ENCODE data around the gene PRF1.
"Not testable (repeated sequence)": the region's sequence is repeated elsewhere in the genome, so short reads cannot be mapped to it uniquely, and the experiment has no call there.

The PRF1 gene

DNA sequence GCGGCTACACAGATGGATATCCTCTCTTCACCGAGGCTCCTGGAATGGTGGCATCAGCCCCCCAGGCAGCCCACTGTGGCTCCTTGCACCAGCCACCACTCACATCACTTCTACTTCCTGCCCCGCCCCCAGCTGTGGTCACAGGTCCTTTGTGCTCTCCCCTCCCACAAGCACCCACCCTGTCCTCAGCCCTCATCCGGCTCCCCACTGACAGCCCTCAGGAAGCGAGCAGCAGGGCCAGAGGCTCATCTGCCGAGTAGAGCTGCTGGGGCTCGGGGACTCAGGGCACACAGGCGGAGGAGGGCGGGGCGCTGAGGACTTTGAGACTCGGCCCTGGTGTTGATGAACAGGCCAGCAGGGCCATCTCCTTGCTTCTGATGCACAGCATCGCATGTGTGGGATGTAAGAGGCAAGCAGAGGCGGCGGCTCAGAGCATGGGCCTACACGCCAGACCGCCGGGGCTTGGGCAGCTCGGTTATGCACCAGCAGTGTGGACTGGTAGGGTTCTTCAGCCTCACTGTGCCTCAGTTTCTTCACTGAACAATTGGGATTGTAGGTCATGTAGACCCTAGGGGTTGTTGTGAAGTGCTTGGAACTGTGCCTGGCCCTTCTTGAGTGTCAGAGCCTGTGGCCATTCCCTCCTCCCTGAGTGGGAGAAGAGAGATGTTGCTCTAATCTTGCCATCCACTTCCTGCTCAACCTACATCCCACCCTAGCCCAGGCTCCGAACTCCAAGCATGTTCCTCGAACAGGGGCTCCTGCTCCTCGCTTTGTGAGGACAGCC lies at the start of gene PRF1:
TSS of gene PRF1 (minus strand) at position 77 of the 784 bp plus-strand sequence. CDS start 1,839 bp downstream, outside the sequence.
- DNase-seq = no peak

DNA sequence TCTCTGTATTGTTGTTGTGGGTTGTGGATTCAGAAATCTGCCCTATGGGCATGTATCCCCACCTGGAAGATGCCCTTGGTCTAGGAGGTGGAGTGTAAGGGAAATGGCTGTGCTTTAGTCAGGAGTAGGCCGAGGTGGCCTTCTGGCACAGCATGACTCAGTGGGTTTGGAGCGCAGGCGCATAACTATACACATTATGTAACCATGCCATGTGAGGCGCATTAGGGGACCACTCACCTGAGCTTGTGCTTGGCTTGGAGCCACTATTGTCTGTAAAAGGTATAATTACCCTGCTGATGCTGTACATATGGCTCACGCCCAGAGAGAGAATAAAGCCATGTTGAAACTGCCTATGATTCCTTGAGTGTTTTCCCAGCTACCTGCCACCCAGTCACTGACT lies 49.1 kb upstream of the PRF1 start:
- no peak for DNase-seq

DNA sequence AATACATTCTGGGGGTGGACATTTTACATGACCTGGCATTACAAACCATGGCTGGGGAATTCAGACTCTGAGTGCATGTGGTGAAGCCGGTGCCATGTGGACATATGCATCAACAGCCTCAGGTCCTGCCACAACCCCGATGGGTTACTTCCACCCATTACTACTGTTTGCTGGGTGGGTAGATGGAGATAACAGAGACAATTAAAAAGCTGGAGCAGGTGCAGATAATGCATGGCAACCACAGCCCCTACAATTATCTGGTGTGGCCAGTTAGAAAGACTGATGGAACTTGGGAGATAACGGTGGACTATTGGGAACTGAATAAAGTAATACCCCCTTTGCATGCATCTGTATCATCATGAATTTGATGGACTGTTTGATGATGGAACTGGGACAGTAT lies 48.2 kb upstream of the PRF1 start:
- DNase-seq = no peak

DNA sequence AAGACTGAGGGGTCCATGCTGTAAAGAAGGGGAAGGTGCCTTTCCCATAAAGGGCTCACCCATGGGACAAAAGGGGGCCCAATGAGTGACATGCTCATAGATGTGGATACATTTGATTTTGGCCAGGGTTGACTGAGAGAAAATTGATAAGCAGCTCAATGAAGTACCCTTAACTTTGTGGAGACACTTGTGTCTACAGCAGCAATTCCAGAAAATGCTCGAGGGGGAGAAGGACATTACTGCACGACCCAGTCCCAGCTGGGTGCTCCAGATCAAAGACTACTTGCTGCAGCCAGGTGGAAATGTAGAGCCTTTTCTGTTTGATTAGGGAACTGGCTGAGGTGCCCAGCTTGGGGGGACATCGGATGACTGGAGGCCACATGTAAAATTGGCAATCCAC lies 47.6 kb upstream of the PRF1 start:
- DNase-seq = no peak

DNA sequence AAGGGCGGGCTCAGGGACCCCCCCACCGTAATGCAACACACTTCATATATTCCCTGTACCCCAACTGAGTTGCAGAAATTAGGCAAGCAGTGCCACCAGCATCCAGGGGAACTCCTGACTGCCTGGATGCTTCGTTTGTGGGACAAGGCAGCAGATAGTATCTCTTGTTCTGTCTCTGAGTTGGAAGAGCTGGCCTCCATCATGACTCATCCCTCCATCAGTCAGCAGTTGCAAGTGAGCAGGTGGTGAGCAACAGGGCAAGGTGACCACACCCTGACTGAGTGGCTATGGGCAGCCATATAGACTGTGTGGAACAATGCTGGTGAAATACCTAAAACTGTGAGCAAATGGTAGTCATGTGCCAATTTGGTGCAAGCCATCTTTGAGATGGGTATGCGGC lies 47.0 kb upstream of the PRF1 start:
- peak; percentile 15 for DNase-seq

DNA sequence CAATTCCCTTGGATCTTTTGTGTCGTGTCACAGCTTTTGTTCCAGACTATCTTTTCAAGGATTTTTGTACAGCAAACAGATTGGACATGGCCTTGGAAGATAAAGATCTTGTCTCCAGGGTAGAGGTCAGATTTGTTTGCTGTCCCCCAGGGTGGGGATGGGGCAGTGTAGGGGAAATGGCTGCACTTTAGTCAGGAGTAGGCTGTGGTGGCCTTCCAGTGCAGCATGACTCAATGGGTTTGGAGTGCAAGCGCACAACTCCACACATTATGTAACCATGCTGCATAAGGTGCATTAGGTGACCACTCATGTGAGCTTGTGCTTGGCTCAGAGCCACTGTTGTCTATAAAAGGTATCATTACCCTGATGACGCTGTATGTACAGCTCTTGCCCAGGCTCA lies 45.9 kb upstream of the PRF1 start:
- no peak for DNase-seq

DNA sequence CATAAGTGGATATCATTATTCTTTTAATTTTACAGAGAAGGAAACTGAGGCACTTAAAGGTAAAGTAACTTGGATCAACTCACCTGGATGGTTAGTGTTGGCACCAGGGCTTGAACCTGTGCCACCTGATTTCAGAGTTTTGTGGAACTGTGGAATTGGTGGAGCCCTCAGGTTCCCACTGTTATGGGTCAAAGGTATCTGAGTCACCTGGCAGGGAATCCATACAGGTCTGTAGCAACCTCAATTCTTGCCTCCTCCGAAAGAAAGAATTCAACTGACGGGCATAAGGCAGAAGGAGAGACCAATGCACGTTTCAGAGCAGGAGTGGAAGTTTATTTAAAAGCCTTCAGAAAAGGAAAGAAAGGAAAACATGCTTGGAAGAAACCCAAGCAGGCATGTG lies 44.5 kb upstream of the PRF1 start:
- no peak for DNase-seq

DNA sequence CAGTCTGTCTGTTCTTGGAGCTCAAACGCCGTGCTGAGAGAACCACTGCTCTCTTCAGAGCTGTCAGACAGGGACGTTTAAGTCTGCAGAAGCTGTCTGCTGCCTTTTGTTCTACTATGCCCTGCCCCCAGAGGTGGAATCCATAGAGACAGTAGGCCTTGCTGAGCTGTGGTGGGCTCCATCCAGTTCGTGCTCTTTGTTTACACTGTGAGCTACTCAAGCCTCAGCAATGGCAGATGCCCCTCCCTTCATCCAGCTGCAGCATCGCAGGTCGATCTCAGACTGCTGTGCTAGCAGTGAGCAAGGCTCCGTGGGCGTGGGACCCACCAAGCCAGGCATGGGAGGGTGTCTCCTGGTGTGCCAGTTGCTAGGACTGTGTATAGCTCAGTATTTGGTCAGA lies 42.4 kb upstream of the PRF1 start:
- not testable (repeated sequence) for DNase-seq

DNA sequence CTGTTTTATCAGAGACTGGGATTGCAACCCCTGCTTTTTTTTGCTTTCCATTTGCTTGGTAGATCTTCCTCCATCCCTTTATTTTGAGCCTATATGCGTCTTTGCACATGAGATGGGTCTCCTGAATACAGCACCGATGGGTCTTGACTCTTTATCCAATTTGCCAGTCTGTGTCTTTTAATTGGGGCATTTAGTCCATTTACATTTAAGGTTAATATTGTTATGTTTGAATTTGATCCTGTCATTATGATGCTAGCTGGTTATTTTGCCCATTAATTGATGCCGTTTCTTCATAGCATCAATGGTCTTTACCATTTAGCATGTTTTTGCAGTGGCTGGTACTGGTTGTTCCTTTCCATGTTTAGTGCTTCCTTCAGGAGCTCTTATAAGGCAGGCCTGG lies 40.7 kb upstream of the PRF1 start:
- not testable (repeated sequence) for DNase-seq

DNA sequence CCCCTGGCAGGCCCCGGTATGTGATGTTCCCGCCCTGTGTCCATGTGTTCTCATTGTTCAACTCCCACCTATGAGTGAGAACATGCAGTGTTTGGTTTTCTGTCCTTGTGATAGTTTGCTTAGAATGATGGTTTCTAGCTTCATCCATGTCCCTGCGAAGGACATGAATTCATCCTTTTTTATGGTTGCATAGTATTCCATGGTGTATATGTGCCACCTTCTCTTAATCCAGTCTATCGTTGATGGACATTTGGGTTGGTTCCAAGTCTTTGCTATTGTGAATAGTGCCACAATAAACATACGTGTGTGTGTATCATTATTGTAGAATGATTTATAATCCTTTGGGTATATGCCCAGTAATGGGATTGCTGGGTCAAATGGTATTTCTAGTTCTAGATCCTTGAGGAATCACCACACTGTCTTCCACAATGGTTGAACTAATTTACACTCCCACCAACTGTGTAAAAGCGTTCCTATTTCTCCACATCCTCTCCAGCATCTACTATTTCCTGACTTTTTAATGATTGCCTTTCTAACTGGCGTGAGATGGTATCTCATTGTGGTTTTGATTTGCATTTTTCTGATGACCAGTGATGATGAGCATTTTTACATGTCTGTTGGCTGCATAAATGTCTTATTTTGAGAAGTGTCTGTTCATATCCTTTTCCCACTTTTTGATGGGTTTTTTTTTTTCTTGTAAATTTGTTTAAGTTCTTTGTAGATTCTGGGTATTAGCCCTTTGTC lies 37.3 kb upstream of the PRF1 start:
- DNase-seq = not testable (repeated sequence)

DNA sequence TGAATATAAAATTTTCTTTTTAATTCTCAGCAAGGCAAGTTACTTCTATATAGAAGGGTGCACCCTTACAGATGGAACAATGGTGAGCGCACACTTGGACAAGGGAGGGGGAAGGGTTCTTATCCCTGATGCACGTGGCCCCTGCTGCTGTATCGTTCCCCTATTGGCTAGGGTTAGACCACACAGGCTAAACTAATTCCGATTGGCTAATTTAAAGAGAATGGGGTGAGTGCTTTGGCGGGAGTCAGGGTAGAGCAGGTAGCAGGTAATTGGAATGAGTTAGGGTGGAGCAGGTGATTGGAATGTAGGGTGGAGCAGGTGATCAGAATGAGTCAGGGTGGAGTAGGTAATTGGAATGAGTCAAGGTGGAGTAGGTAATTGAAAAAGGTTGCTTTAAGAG lies 32.0 kb upstream of the PRF1 start:
- not testable (repeated sequence) for DNase-seq

DNA sequence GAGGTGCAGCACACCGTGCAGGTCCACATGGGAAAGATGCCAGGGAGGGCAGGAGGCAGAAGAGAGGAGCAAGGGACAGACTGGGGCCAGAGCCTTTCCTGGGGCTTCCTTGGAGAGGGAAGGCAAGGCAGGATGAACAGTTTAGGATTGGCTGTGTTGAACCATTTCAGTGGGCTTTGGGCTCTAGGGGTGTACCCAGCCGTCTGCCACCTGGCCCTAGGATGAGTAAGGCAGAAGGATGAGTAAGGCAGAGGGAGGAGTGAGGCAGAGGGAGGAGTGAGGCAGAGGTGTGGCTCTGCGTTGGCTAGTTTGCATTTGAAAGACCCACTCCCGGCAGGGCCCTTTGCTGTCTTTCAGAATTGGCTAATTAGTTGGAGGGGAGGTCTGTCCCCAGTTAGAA lies 31.5 kb upstream of the PRF1 start:
- DNase-seq = no peak

DNA sequence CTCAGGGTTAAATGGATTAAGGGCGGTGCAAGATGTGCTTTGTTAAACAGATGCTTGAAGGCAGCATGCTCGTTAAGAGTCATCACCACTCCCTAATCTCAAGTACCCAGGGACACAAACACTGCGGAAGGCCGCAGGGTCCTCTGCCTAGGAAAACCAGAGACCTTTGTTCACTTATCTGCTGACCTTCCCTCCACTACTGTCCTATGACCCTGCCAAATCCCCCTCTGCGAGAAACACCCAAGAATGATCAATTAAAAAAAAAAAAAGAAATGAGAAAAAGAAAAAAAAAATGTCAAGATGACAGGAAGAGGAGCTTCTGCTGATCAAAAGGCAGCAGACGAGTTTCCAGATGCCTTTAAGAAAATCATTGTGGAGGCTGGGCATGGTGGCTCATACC lies 29.2 kb upstream of the PRF1 start:
- DNase-seq = not testable (repeated sequence)

DNA sequence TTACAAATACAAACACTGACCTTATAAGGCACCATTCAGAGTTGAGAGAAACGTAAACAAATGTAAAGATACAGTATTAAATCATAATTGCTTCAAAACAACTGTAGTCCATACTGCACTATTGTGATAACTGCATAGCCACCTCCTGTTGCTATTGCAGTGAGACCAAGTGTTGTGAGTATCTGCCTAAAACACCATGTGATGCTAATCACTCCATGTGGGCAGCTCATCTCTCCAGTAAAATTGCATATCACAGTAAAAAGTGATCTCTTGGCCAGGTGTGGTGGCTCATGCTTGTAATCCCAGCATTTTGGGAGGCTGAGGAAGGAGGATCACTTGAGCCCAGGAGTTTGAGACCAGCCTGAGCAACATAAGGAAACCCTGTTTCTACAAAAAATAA lies 26.8 kb upstream of the PRF1 start:
- no peak for DNase-seq

DNA sequence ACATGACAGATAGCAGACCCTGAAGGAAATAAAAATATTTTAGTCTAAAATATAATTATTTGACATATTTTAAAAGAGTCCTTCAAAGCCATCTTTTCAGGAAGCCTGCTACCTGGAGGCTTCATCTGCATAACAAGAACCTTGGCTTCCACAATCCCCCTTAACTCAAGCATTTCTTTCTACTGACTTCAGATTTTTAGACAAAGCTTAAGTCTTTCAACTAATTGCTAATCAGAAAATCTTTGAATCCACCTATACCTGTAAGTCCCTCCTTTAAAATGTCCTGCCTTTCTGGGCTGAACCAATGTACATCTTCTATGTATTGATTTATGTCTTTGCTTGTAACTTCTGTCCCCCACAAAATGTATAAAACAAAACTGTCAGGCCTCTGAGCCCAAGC lies 23.5 kb upstream of the PRF1 start:
- no peak for DNase-seq

DNA sequence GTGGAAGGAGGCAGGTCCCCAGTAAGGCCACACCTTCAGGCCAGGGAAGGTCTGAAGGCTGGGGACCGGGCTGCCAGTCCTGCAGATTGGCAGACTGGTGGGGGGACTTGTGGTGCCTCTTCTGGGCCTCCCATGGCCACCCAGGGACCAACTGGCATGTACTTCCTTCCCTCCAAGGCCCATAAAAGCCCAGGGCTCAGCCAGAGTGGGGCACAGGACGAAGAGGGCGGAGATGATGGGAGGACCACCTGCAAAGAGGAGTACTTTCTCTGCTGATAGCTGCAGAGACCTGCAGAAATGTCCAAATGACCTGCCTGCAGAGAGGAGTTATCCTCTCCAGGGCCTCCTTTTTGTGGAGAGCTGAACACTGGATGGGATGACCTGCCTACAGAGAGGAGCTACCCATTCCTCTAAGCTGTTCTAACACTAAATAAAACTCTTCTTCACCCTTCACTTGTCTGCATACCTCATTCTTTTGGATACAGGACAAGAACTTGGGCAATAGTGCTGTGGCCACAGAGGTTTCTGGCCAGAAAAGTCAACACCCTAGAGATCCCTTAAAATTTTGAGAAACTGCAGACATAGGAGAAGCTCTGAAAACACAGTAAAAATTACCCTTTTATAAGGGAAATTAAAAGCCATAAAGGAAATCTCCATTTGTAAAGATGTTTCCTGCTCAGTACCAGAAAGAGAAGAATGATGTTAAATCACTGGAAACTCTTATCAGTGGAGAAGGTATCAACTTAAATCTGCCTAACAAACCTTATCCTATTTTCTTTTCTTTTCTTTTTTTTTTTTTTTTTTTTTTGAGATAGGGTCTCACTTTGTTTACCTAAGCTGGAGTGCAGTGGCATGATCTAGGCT lies 20.7 kb upstream of the PRF1 start:
- DNase-seq = no peak

DNA sequence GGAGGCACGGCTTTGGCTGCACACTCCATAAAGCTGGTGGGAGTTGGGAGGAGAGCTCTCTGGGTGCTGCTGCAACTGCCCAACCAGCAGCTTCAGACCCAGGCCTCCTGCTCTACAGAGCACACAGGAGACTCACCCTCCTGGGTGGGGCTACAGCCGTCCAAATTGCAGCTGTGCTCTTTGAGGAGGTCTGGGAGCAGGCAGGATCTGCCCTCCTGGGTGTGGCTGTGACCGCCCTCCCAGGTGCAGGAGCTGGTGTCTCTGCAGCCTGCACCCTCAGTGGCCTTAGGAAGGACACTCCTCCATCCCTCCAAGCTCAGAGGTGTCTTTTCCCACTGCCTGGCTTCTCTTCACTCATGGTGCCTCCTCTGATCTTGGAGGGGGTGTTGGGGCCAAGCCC lies 20.0 kb upstream of the PRF1 start:
- DNase-seq = no peak

DNA sequence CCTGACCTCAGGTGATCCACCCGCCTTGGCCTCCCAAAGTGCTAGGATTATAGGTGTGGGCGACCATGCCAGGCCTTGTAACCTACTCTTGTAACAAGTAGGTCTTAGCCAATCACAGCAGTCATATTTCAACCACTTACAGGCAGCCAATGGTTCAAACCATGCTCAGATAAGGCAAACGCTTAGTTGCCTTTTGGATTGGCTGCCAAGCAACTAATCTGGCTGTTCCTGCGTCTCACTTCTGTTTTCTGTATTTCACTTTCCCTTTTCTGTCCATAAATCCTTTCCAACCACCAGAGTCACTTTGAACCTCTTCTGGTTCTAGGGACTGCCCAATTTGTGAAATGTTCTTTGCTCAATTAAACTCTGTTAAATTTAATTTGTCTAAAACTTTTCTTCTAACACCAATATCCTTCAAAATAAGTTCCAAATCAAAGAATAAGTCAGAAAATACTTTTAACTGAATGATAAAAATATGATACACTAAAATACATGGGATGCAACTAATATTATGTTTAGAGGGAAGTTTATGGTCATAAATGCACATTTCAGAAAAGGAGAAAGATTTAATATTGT lies 19.1 kb upstream of the PRF1 start:
- DNase-seq = peak; percentile 71

DNA sequence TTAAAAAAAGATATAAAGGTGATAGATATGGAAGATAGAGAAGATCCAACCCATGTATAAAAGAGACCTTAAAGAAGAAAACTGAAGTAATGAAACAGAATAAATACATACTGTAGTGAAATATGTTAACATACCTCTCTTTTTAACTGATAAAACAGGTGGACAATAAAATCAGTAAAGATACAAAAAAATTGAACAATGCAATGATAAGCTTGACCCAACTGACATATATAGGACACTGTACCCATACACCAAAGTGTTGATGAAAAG lies 17.4 kb upstream of the PRF1 start:
- DNase-seq = no peak

DNA sequence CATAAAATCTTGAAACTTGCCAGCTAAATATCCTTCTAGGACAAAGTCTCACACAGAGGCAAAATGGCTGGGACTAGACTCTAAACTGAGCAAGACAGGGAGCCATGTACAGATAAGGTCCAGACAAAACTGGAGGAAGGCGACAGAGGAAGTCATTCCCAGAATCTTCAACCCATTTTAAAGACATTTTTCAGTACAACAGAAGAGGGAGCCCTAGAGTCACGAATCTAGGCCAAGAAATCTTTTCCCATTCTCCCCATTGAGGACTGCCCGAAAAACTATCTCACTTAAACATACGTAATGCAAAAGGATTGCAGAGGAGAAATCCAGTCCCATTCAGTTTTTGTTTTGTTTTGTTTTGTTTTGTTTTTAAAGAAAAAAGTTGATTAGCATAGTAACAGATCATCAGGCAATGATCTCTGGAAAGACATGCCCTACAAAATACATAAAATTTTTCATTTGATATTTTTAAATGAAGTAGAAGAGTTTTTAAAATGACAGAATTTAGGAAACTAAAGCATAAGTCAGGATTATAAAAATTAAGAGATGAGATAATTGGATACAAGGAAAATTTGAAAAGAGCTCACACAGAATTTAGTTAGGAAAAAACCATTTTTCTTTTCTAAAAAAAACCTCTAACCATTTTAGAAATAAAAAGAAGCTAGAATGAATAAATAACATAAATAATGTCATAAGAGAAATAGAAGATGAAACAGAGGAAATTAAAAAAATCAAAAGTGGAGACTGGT lies 16.9 kb upstream of the PRF1 start:
- DNase-seq = peak; percentile 43

DNA sequence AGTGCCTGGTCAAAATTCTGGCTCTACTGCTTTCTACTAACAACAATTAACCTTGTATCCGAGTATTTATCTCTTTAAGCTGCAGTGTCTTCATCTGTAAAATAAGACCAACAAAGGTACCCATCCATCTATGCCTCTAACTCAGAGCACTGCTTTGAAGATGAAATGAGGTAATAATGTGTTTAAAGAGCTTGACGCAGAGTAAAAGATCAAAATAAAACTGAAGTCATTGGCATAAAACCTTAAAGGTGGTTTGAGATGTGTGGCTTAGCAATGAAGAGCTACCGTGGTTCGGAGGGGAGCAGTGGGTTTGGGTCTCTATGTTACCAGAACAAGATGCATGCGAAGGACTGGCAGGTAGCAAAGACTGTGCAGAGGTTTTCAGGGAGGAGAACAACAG lies 16.1 kb upstream of the PRF1 start:
- no peak for DNase-seq

DNA sequence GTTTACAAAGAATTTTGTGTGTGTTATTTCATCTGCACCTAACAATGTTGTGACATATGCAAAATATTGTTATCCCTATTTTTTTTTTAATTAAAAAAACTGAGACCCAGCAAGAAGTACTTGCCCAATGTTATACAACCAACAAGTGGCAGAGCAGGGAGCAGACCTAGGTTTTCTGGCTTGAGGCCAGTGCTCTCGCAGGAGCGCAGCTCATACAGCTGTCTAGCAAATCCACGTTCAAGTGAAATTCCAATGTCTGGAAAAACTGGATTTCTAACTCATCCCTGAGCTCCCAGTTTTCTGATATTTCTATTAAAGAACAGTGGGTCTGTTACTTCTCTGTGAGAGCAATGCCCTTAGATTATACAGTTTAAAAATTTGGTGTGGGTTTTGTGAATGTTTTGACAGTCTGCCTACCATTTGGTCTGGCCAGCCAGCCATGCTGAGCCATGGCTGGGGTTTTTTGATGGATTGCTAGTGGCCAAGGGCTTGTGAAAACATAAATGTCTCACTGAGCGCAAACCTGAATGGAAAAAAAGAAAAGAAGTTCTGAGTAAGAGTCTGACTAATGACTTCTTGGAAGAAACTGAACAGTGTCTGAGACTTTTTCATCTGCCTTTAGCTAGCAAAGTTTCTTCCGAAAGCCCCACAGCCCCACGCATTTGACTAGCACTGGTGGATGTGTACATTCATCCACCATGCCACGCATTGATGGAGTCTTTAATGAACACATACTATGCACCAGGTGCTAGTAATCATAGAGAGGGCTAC lies 15.4 kb upstream of the PRF1 start:
- DNase-seq = no peak

Data from suppressor macrophage treated with lipopolysaccharide for 4 hours (primary cell).